DMS153 treated with DMSO at 0.1 percent for 48 hours (cell line): ENCODE measurements around the gene KRTAP20-3.

Experiments
- DNase-seq: peaks from one replicate; lab custom pipeline; 2025; ENCODE audit not compliant: unreplicated experiment; lab: John Stamatoyannopoulos, UW

The KRTAP20-3 gene

DNA sequence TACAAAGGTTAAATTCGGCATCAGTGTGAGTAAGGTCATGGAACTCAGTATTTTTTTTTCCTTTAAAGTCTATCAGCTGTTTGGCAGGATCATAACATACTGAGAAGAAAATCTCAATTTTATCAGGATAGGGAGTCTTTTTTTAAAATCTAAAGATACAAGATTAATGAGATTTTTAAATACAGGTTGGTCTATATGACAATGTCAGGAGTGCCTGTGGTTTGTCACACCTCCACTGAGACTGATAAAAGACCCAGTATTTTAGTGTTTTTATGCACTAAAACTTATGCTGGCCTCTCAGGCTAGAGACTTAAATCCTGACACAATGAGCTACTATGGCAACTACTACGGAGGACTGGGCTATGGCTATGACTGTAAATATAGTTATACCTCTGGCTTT is at the start of gene KRTAP20-3:
Gene KRTAP20-3, plus strand, starts transcription at position 301 of the 400 bp plus-strand sequence.
- DNase-seq = no peak

DNA sequence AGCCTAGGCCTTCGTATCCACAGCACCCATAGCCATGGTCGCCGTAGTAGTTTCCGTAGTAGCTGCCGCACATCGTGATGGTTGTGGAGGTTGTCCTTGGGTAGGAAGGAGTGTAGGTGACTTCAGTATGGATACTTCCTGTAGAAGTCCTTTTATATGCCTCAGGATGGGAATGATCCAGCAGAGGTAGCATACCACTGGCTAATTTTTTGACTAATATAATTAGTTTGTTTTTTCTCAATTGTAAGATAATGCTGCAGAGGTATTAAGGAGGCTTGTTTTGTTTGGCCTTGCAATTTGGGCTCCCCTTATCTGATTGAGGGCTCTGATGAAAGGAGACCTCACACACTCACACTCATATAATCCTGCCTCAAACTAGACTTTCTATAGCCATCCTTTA is 43.9 kb upstream of the KRTAP20-3 start, which contains the start of gene KRTAP6-2:
Gene KRTAP6-2, minus strand, starts transcription at position 101 of the 400 bp plus-strand sequence. Its CDS starts 28 bp downstream, at position 73.
- no peak for DNase-seq

DNA sequence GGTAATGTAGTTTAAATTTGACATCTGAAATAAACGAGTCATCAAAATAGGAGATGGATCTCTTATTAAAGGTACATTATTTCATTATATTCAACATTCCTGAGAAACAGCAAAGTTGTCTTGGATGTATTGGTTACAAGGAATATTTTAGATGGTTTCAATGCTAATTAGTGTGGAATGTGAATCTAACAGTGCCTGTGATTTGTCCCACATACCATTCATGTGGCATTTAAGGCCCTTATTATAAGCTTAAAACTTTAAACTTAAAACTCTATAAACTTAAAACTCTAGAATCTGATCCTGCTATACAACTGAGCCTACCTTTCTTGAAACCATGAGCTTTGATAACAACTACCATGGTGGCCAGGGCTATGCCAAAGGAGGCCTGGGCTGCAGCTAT is 41.9 kb upstream of the KRTAP20-3 start, which contains the start of gene KRTAP22-1:
Gene KRTAP22-1, plus strand, starts transcription at position 301 of the 400 bp plus-strand sequence.
- DNase-seq = no peak

DNA sequence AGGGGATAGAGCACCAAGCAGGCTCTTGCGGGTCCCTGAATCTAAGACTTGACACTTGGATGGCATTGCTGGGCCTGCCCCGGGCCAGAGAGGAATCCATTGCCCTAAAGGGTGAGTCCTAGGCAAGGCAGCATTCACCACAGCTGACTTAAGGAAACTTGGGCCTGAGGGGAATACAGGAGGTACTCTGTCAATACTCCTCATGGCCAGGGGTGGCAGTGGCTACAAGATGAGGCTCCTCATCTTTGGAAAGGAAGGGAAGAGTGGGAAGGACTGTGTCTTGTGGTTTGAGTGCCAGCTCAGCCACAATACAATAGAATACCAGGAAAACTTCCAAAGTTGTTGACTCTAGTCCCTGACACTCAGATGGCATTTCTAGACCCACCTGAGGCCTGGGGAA is 36.7 kb upstream of the KRTAP20-3 start:
- DNase-seq = no peak

DNA sequence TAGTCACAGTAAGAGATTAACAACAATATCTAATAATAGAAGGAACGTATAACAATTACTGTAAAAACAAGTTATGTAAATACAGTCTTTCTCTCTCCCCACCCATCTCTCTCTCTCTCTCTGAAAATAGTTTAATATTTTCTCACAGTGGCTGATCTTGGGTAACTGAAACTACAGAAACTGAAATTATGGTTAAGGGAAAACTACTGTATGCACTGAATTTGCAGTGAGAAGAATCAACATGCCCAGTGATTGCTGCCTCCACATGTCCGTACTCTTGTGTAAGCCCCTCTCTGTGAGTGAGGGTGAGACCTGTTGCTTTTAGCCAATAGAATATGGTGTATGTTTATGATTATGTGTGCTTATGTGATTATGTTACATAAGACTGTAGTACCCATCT is 30.5 kb upstream of the KRTAP20-3 start:
- DNase-seq = no peak

DNA sequence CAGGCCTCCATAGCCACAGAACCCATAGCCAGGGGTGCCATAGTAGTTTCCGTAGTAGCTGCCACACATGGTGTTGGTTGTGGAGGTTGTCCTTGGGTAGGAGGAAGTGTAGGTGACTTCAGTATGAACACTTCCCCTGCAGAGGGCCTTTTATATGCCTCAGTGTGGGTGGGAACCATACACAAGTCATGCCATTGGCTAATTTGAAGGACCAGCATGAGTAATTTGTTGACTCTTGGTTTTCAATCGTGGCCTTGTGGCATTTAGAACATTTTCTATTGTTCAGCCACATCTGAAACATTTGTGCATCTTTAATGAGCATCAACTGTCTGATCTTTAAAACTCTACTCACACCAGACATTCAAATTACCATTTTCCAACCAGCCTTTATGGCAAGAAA is 28.8 kb upstream of the KRTAP20-3 start, which contains the start of gene KRTAP6-1:
Gene KRTAP6-1, minus strand, starts transcription at position 95 of the 400 bp plus-strand sequence. Its CDS starts 26 bp downstream, at position 69.
- no peak for DNase-seq

DNA sequence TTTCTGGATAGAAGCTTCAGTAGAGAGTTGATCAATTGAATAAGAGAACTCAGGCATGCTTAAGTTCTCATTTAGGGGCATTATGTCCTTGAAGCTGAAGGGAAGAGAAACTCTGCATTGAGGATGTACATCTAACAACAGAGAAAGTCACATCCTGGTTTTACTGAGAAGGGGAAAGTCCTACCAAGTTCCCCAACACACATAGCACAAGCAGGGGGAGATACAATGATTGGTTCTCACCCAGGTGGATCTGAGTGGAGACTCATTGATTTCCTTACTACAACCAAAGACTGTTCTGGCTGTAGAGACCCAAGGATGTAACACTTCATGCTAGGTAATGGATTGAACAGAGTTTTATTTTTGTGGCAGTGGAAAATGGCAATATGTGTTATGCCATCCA is 27.5 kb upstream of the KRTAP20-3 start:
- no peak for DNase-seq

DNA sequence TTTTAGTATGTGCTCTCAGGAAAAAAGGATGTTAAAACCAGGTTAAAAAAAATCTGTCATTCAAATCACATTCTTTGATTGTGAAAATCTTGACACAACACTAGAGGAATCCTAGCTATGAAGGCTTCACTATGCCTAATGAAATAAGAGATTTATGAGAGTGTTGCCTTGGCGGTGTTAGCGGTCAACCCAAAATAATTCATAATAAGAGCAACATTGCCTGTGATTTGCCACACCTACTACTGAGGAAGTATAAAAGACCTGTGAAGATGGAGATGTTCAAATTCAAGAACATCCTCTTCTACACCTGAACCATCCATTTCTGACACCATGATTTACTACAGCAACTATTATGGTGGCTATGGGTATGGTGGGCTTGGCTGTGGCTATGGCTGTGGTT is 26.5 kb upstream of the KRTAP20-3 start, which contains the start of gene KRTAP20-1:
Gene KRTAP20-1, plus strand, starts transcription at position 301 of the 400 bp plus-strand sequence. Its CDS starts 30 bp downstream, at position 331.
- DNase-seq = no peak

DNA sequence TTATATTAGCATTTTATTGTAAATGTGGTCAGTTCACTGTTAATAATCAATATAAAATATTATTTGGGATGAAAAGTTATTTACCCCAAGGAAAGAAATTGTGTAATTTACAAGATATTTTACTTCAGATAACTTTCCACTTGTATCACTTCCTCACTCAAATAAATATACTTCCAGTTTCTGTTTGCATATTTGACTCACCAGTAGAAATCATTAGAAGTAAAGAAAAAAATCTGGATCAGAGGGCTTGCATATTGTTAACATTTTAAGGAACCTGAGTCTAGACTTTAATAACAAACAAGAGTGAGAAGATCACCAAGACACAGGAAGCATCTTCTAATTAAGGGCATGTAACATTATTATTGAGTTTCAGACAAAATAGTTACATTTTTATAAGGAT is 22.6 kb upstream of the KRTAP20-3 start:
- no peak for DNase-seq

DNA sequence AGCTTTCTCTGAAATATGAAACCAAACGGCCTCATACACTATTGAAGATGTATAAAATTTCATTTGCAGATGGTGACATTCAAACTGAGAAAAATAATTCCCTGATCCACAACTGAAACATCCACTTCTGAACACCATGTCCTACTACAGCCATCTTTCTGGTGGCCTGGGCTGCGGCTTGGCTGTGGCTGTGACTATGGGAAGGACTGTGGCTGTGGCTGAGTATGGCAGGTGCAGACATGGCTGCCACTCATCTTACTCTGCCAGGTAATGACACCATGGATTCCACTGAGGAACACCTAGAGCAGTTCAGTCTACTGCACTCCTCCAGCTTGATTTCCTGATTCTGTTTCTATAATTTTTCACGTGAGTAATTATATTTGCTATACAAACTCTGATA is 22.1 kb upstream of the KRTAP20-3 start, which contains the start of gene KRTAP20-4:
Gene KRTAP20-4, plus strand, starts transcription at position 106 of the 400 bp plus-strand sequence.
- no peak for DNase-seq

DNA sequence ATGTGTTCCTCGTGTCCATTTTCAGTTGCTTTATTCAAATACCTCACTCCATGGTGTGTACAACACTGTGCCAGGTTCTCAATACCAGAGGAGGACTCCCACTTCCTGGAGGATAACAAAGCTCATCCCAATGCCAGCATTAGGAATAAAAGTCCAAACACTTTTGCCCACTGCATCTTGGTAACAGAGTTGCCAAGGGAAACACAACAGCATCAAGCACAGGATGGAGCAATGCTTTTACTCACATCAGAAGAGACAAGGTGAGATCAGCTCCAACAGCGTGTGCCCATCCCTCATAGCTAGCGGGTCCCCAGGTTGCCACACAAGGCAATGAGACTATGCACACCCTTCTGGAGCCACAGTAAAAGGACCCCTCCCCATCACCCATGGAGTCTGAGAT is 19.3 kb upstream of the KRTAP20-3 start:
- DNase-seq = no peak

DNA sequence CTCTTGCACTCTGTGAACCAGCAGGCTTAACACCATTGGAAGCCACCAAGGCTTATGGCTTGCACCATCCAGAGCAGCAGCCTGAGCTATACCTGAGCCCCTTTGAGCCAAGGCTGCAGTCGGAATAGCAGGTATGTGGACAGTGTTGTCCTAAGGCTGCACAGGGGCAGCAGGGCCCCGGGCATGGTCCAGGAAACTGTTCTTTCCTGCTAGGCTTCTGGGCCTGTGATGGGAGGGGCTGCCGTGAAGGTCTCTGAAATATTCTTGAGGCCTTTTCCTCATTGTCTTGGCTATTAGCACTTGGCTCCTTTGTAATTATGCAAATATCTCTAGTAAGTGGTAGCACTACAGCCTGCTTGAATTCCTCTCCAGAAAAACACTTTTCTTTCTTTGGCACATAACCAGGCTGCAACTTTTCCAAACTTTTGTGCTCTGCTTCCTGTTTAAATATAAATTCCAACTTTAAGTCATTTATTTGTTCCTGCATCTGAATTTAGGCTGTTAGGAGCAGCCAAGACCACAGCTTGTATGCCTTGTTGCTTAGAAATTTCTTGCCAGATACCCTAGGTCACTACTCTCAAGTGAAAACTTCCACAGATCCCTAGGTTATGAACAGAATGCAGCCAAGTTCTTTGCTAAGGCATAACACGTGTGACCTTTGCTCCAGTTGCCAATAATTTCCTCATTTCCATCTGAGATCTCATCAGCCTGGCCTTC is 17.1 kb upstream of the KRTAP20-3 start:
- DNase-seq = no peak

DNA sequence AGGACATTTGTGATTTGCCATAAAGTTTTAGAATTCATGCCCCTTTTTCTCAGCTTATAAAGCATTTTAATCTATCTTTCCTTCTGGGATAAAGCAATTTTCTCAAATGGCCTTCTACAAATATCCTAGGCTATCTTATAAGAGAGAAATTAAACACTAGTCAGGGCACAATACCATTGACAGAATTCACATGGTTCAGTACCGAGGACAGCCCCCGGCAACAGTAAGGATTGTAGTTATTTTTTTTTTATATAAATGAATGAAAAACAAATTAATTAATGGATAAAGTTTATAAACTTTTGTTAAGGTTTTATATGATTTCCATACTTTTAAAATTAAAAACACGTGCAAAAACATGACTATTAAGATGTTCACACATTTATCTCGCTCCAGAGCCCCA is 14.6 kb upstream of the KRTAP20-3 start:
- no peak for DNase-seq

DNA sequence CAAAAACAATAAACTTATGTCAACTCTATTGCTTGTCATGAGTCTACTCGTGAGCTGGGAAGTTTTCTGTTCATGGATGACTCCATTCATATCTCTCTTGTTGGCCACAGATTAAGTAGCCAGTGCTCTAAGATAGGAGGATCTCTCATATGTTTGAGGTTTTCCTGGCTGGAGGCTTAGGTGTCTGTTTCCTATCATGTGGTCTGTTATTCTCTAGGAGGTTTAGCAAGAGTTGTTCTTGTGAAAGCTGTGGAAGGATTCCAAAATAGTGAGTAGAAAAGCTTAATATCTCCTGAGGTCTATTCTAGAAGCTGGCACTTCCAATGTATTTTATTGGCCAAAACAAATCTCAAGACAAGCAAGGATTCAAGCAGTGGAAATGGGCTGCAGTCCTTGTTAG is 13.5 kb upstream of the KRTAP20-3 start:
- DNase-seq = no peak

DNA sequence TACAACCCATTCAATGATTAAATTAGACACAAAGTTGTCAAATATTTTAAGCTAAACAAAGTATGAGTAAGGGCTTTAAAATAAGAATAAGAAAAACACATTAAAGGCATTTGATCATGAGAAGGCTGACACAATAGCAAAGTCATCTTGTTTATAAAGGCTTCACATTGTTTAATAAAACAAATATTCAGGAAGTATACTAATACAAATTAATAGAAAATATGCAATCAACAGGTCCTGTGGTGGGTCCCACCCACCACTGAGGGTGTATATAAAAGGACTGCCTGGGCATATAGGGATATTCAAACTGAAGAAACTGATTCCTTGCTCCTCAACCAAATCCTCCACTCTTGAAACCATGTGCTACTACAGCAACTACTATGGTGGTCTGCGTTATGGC is 7.8 kb upstream of the KRTAP20-3 start, which contains the start of gene KRTAP20-2:
Gene KRTAP20-2, plus strand, starts transcription at position 301 of the 400 bp plus-strand sequence. Its CDS starts 58 bp downstream, at position 359.
- DNase-seq = no peak

DNA sequence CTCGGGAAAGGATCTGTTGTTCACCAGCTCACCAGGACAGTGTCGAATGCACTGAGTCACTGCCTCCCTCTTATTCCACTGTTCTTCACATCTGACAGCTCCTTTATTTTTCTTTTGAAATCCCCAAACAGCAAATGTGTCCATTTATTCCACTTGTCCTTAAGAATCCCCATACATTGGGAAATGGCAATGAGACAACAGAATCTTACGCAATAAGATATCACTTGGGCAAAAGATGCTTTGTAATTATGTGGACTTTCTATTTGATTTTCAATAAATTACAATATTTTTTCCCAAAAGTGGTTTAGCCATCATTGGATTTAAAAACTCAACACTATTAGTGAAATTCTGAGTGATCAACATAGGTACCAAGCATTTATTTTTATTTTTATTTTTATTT is 4.0 kb upstream of the KRTAP20-3 start:
- DNase-seq = no peak

DNA sequence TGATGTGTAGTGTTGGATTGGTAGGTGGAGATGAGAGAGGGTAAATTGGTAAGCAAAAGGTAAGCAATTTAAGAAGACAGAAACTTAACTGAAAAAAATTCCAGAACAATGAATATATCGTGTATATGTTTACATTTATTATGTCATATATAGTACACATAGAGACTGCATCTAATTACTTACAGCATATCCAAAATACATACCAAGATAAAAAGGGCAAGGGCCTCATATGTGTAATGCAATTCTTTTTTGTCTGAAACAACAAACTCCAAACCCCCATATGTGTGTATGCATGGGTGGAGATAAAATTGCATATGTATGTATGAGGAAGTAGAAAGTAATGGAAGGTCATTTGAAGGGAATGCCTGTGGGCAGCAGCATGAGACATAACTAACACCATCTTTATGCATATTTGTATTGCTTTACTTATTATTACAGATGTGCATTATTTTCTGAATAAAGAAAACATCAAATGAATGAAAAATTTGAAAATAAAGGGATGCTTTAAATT is 4.3 kb downstream of the KRTAP20-3 start:
- DNase-seq = no peak

DNA sequence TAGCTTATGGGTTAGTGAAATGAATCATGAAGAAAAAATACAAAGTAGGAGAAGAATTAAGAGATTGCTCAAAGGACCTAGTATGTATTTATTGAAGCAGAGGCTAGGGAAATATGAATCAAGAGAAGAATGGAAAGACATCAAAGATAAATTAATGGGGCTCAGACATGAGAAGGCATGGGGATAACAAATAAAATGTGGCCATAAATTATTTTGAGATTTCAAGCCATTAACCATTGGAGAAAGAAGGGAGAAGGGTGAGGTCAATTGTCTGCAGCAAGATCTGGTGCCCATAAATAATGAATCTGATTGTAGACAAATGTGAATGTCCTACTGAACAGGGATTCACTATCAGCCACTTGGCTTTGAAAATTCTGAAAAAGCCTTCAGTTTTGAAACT is 10.2 kb downstream of the KRTAP20-3 start:
- DNase-seq = no peak

DNA sequence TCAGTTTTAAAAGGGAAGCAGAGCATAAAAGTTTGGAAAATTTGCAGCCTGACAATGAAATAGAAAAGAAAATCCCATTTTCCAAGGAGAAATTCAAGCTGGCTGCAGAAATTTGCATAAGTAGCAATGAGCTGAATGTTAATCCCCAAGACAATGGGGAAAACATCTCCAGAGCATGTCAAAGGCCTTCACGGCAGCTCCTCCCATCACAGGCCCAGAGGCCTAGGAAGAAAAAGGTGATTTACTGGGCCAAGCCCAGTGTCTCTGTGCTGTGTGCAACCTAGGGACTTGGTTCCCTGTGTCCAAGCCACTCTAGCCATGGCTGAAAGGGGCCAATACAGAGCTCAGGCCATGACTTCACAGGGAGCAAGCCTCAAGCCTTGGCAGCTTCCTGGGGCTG is 26.1 kb downstream of the KRTAP20-3 start:
- no peak for DNase-seq

DNA sequence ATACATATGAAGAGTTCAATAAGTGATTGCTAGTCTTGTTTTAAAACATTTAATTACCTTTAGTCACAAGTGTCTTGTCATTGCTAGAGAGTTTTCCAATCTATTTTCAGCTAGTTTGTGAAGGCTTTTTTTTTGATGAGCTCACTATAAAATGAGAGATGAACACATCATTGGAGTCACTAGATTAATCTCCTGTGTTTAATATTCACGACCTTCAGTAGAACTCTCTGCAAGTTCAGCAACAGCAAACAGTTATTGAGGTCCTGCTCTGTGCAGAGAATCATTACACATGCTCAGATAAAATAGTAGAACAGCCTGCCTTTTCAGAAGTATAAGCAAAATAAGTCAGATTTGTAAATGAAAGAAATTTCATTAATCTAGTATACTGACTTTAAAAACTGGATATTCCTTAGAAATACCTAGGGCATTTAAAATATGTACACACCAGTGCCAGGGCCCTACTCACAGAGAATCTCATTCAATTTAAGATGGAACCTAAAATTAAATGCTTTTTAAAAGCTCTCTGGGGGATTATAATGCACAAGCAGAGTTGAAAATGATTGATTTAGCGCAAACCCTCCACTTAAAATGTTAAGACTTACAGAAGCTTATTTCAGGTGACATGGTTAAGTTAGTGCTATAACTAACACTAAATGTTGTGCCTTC is 30.5 kb downstream of the KRTAP20-3 start:
- no peak for DNase-seq

DNA sequence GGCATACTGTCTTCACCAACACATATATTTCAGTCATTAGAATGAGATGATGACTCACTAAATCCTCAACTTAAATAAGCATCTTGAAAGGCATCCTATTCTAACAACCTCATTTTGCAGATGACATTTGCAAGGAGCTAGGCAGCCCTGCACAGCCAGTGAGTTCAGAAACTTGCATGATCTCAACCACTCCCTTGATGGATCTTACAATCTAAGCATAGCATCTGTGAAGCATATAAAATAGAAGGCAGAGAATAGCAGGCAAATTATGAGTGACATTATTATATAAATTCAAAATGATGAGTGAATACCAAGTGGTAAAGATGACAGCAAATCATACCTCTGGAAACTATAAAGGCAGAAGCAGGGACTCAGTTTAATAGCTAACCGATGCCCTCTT is 31.6 kb downstream of the KRTAP20-3 start:
- no peak for DNase-seq

DNA sequence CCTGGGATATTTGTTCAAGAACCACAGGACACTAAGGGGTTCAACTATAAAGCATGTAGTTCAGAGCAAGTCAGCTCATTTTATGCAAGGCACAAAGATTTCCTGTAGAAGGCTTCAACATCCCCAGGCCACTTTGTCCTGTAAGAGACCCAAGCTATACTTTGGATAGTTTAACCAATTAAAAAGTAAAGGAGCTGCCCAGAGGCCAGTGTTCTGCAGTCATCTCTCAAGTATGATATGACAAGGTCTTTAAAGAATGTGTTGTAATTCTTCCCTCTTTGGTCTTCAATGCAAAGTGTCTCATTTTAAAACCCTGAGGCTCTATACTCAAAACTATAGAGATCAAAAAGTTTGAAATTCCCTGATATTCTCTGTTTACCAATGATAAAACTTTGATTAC is 34.1 kb downstream of the KRTAP20-3 start:
- DNase-seq = no peak
